H9 (cell line): ENCODE data around the gene PPP1R12B. TPM values are rescaled to one million over a fixed set of nuclear protein-coding genes. Genes with fewer than 3 reads are reported as not detected.
"Not testable (repeated sequence)": the region's sequence is repeated elsewhere in the genome, so short reads cannot be mapped to it uniquely, and the experiment has no call there.

Source experiments
- DNase-seq: peaks from one replicate; pipeline ENCODE4 v3.0.0-alpha.2; 2017
- H2AFZ ChIP-seq: one replicate; pipeline ENCODE4 v1.6.1; 2013; ENCODE audit warnings: mild to moderate bottlenecking, low read length, control low read depth, moderate library complexity
- H2AK5ac ChIP-seq: 2 replicates; pipeline ENCODE4 v1.6.1; 2013; ENCODE audit warnings: low read length, control low read depth, mixed read lengths; ENCODE audit not compliant: insufficient read length
- H2BK120ac ChIP-seq: one replicate; pipeline ENCODE4 v1.6.1; 2013; ENCODE audit warnings: low read depth, mild to moderate bottlenecking, low read length, control low read depth, inconsistent platforms; ENCODE audit not compliant: poor library complexity, severe bottlenecking
- H2BK12ac ChIP-seq: 2 replicates; pipeline ENCODE4 v1.6.1; 2013; ENCODE audit warnings: low read length, control low read depth, mixed read lengths, low read depth; ENCODE audit not compliant: insufficient read length
- H2BK15ac ChIP-seq: 2 replicates; pipeline ENCODE4 v1.6.1; 2013; ENCODE audit warnings: low read depth, low read length, control low read depth
- H2BK20ac ChIP-seq: one replicate; pipeline ENCODE4 v1.6.1; 2013; ENCODE audit warnings: low read depth, mild to moderate bottlenecking, low read length, control low read depth, inconsistent platforms; ENCODE audit not compliant: poor library complexity, severe bottlenecking
- H2BK5ac ChIP-seq: 2 replicates; pipeline ENCODE4 v1.6.1; 2013; ENCODE audit warnings: low read length, control low read depth, mixed read lengths; ENCODE audit not compliant: insufficient read length
- H3K14ac ChIP-seq: 2 replicates; pipeline ENCODE4 v1.6.1; 2013; ENCODE audit warnings: low read length, control low read depth; ENCODE audit not compliant: insufficient read depth
- H3K18ac ChIP-seq: 2 replicates; pipeline ENCODE4 v1.6.1; 2013; ENCODE audit warnings: low read depth, mild to moderate bottlenecking, mixed read lengths, low read length, control low read depth; ENCODE audit not compliant: insufficient read length
- H3K23ac ChIP-seq: 2 replicates; pipeline ENCODE4 v1.6.1; 2013; ENCODE audit warnings: low read length, control low read depth, mixed read lengths, low read depth; ENCODE audit not compliant: insufficient read length
- H3K23me2 ChIP-seq: 2 replicates; pipeline ENCODE4 v1.6.1; 2013; ENCODE audit warnings: low read depth, mild to moderate bottlenecking, mixed read lengths, low read length, control low read depth; ENCODE audit not compliant: insufficient read length, poor library complexity, severe bottlenecking
- H3K27ac ChIP-seq: 2 replicates; pipeline ENCODE4 v1.5.1; 2013; ENCODE audit warnings: low read length, control low read depth, mixed read lengths, low read depth; ENCODE audit not compliant: insufficient read length
- H3K27me3 ChIP-seq: 2 replicates; pipeline ENCODE4 v1.6.1; 2013; ENCODE audit warnings: low read length, control low read depth, inconsistent platforms; ENCODE audit not compliant: insufficient read depth
- H3K4ac ChIP-seq: 2 replicates; pipeline ENCODE4 v1.6.1; 2013; ENCODE audit warnings: low read depth, mild to moderate bottlenecking, control low read depth, inconsistent platforms, low read length, moderate library complexity
- H3K4me1 ChIP-seq: 2 replicates; pipeline ENCODE4 v1.6.1; 2013; ENCODE audit warnings: low read length, control low read depth, inconsistent platforms; ENCODE audit not compliant: insufficient read depth
- H3K4me2 ChIP-seq: 2 replicates; pipeline ENCODE4 v1.6.1; 2013; ENCODE audit warnings: low read length, control low read depth, mixed read lengths; ENCODE audit not compliant: insufficient read length, insufficient read depth
- H3K56ac ChIP-seq: 2 replicates; pipeline ENCODE4 v1.6.1; 2013; ENCODE audit warnings: low read depth, mild to moderate bottlenecking, mixed read lengths, low read length, control low read depth; ENCODE audit not compliant: insufficient read length
- H3K79me1 ChIP-seq: 2 replicates; pipeline ENCODE4 v1.6.1; 2013; ENCODE audit warnings: low read depth, mild to moderate bottlenecking, moderate library complexity, low read length, control low read depth, inconsistent platforms; ENCODE audit not compliant: insufficient read depth, poor library complexity, severe bottlenecking
- H3K79me2 ChIP-seq: 2 replicates; pipeline ENCODE4 v1.6.1; 2013; ENCODE audit warnings: low read length, control low read depth, inconsistent platforms; ENCODE audit not compliant: insufficient read depth
- H3K9ac ChIP-seq: 2 replicates; pipeline ENCODE4 v1.6.1; 2013; ENCODE audit warnings: low read length, control low read depth, mixed read lengths; ENCODE audit not compliant: insufficient read length; ENCODE audit errors: extremely low read depth
- H3K9me3 ChIP-seq: one replicate; pipeline ENCODE4 v1.6.1; 2013; ENCODE audit warnings: low read depth, low read length, inconsistent platforms; ENCODE audit not compliant: control insufficient read depth
- H3T11ph ChIP-seq: one replicate; pipeline ENCODE4 v1.6.1; 2013; ENCODE audit warnings: mild to moderate bottlenecking, low read length, control low read depth, inconsistent platforms
- H4K20me1 ChIP-seq: one replicate; pipeline ENCODE4 v1.6.1; 2013; ENCODE audit not compliant: control insufficient read depth, insufficient read length, insufficient read depth
- H4K5ac ChIP-seq: 2 replicates; pipeline ENCODE4 v1.6.1; 2013; ENCODE audit warnings: low read depth, mild to moderate bottlenecking, mixed read lengths, low read length, control low read depth; ENCODE audit not compliant: insufficient read length
- H4K8ac ChIP-seq: replicated peaks from 2 replicates; pipeline ENCODE4 v1.6.1; 2013; ENCODE audit warnings: low read length, control low read depth, mixed read lengths, low read depth; ENCODE audit not compliant: insufficient read length
- H4K91ac ChIP-seq: 2 replicates; pipeline ENCODE4 v1.6.1; 2013; ENCODE audit warnings: low read depth, mild to moderate bottlenecking, moderate library complexity, mixed read lengths, low read length, control low read depth; ENCODE audit not compliant: insufficient read length
- H3K27ac Mint-ChIP-seq, 3 experiments: 2 replicates in 2 of 3; 3 replicates in 1 of 3; pipeline ENCODE4 v1.8.0; 2020 to 2021; ENCODE audit warnings: mixed read lengths in 3 of 3, mild to moderate bottlenecking in 1 of 3, moderate library complexity in 1 of 3
- H3K27me3 Mint-ChIP-seq: 2 replicates; pipeline ENCODE4 v1.8.0; 2021; ENCODE audit warnings: low read depth, mild to moderate bottlenecking, moderate library complexity, mixed read lengths
- H3K36me3 Mint-ChIP-seq, 3 experiments: 2 replicates in 2 of 3; 3 replicates in 1 of 3; pipeline ENCODE4 v1.8.0; 2020 to 2021; ENCODE audit warnings: low read depth in 3 of 3, mixed read lengths in 3 of 3; ENCODE audit not compliant: insufficient read depth in 1 of 3
- H3K4me1 Mint-ChIP-seq, 2 experiments: 2 replicates each; pipeline ENCODE4 v1.8.0; 2020; ENCODE audit warnings: mixed read lengths in 2 of 2
- H3K4me3 Mint-ChIP-seq, 2 experiments: 2 replicates in 1 of 2; 3 replicates in 1 of 2; pipeline ENCODE4 v1.8.0; 2020 to 2021; ENCODE audit warnings: mild to moderate bottlenecking in 2 of 2, mixed read lengths in 2 of 2, moderate library complexity in 1 of 2
- H3K9me3 Mint-ChIP-seq, 2 experiments: 2 replicates in 1 of 2; 3 replicates in 1 of 2; pipeline ENCODE4 v1.8.0; 2020; ENCODE audit warnings: mild to moderate bottlenecking in 2 of 2, mixed read lengths in 2 of 2, moderate library complexity in 1 of 2
- whole genome bisulfite sequencing: extraction: QIAGEN DNeasy Blood & Tissue Kit; methylation state at CpG from one replicate; pipeline ENCODE4 v1.1.7; 2013; ENCODE audit warnings: missing lambda C conversion rate, low lambda C conversion rate, mixed read lengths; ENCODE audit not compliant: insufficient read length; ENCODE audit errors: extremely low coverage; 5-methylcytosine and 5-hydroxymethylcytosine counted together
- total RNA-seq: library from RNA; stranded (reverse); gene quantifications from 2 replicates; pipeline ENCODE4 v1.2.1, GENCODE V29; 2021

The PPP1R12B gene
- total RNA-seq, 1 experiment from 2014 or later = 12.9 TPM

- DNase-seq, H3K4me1 ChIP-seq, H3K4me3 Mint-ChIP-seq, H3K4ac ChIP-seq, H3K79me2 ChIP-seq, H3K27me3 ChIP-seq, H3K9ac ChIP-seq, H2BK5ac ChIP-seq, H3K27ac ChIP-seq, H4K91ac ChIP-seq, H3K27me3 Mint-ChIP-seq, H2AK5ac ChIP-seq, H3K56ac ChIP-seq, H3T11ph ChIP-seq, H4K8ac ChIP-seq, H3K36me3 Mint-ChIP-seq, H3K9me3 Mint-ChIP-seq, H4K20me1 ChIP-seq, H3K9me3 ChIP-seq, H2BK12ac ChIP-seq, H3K4me1 Mint-ChIP-seq, H2BK15ac ChIP-seq, H4K5ac ChIP-seq, H3K23ac ChIP-seq, H2BK20ac ChIP-seq, H2BK120ac ChIP-seq, H3K14ac ChIP-seq, H3K79me1 ChIP-seq, H3K4me2 ChIP-seq, H2AFZ ChIP-seq, H3K23me2 ChIP-seq, H3K27ac Mint-ChIP-seq, H3K18ac ChIP-seq: not testable (repeated sequence)
- WGBS = no CpG with 5 or more reads among the region's 1 CpG
Observed at GRCh38 chr1:202553078-202553477, 204.6 kb downstream of the PPP1R12B start.
